Sigmoid colon (tissue), 7 donors: ENCODE data around the gene SLC9A7. TPM values are rescaled to one million over a fixed set of nuclear protein-coding genes. Genes with fewer than 3 reads are reported as not detected.

ENCODE experiments used
- DNase-seq: peaks from one replicate; pipeline ENCODE4 v3.0.0-alpha.2; 2019
- H3K27ac ChIP-seq, 4 donors: fragments of 200-600 bp; sonication (generic); one replicate each; pipeline ENCODE4 v1.5.1; 2016 to 2019; ENCODE audit warnings: mild to moderate bottlenecking in 1 of 4
- H3K27me3 ChIP-seq, 3 donors: fragments of 200-600 bp; sonication (generic); one replicate each; pipeline ENCODE4 v1.5.1; 2019; ENCODE audit warnings: mild to moderate bottlenecking in 1 of 3
- H3K36me3 ChIP-seq, 4 donors: fragments of 200-600 bp; sonication (generic); one replicate each; pipeline ENCODE4 v1.5.1; 2016 to 2019
- H3K4me1 ChIP-seq, 4 donors: fragments of 200-600 bp; sonication (generic); one replicate each; pipeline ENCODE4 v1.5.1; 2017 to 2019
- H3K4me3 ChIP-seq, 4 donors: fragments of 200-600 bp; sonication (generic); one replicate each; pipeline ENCODE4 v1.5.1; 2017 to 2019; ENCODE audit warnings: mild to moderate bottlenecking in 2 of 4, moderate library complexity in 1 of 4
- H3K9me3 ChIP-seq, 4 donors: fragments of 200-600 bp in 3 of 4; sonication (generic) in 3 of 4; one replicate each; pipeline versions ENCODE4 v1.5.1 to v1.6.1; 2013 to 2019
- EP300 ChIP-seq, 4 donors: sonication (generic); formaldehyde crosslinking; IDR thresholded peaks; one replicate each; pipeline ENCODE4 v1.6.1; 2017; ENCODE audit warnings: antibody characterized with exemption in 4 of 4
- POLR2A ChIP-seq, 2 donors: fragments of 450-650 bp; IDR thresholded peaks; one replicate each; pipeline ENCODE4 v1.6.1; 2016; ENCODE audit warnings: antibody characterized with exemption in 2 of 2, mild to moderate bottlenecking in 2 of 2, moderate library complexity in 2 of 2
- POLR2AphosphoS5 ChIP-seq, 4 donors: sonication (generic); formaldehyde crosslinking; IDR thresholded peaks; one replicate each; pipeline ENCODE4 v1.6.1; 2017; ENCODE audit warnings: antibody characterized with exemption in 4 of 4
- whole genome bisulfite sequencing, 2 donors: extraction: QIAGEN DNeasy Blood & Tissue Kit; methylation state at CpG; one replicate each; pipeline ENCODE4 v1.1.7; 2013; 5-methylcytosine and 5-hydroxymethylcytosine counted together
- intact Hi-C: fragments of 100-400 bp; cut with DNase I; formaldehyde crosslinking; loops from one replicate; pipeline ENCODE4 v1.15.1; 2023
- polyA plus RNA-seq, 3 donors: library from polyadenylated mRNA; stranded (reverse); fragments of 200-250 nt; gene quantifications; one replicate each; pipeline ENCODE4 v1.2.3, GENCODE V29; 2013
- small RNA-seq, 3 donors: library from RNA; depleted of rRNA; stranded (forward); fragments of <200 nt; gene quantifications; one replicate each; pipeline ENCODE3, GENCODE V24; 2016
- total RNA-seq, 4 donors: library from RNA; depleted of rRNA; stranded (reverse); fragments of >200 nt; gene quantifications; one replicate each; pipeline ENCODE4 v1.1.0, GENCODE V29; 2016
- TF ChIP-seq, protein P1 (sequence below), 4 experiments: fragments of 450-650 bp in 3 of 4; fragments of 200-600 bp in 1 of 4; IDR thresholded peaks; one replicate each; pipeline ENCODE4 v1.5.1; 2016 to 2019; ENCODE audit warnings: antibody characterized with exemption in 4 of 4, mild to moderate bottlenecking in 3 of 4, moderate library complexity in 2 of 4
- donor health status: healthy with polysubstance abuse.
- donor health status: Bipolar disorder and iron deficiency.
- donor health status: healthy.

SLC9A7 gene
- total and polyA plus RNA-seq, 7 donors = under 0.01 to 8.8 (median 2.9) TPM

GRCh38 chrX:46554942-46555341 lies 204.0 kb downstream of the SLC9A7 start:
- H3K27me3 ChIP-seq = no peaks in the 10 kb centered on the region
- 43 to 61% methylated on average over 2 of the region's 2 CpGs for WGBS, 2 donors
- TF ChIP-seq EP300 (IDR thresholded peaks at IDR 0.05) = no peak
- TF ChIP-seq POLR2A (IDR thresholded peaks at IDR 0.05) = no peak
- no peak for TF ChIP-seq POLR2AphosphoS5 (IDR thresholded peaks at IDR 0.05)
- TF ChIP-seq, protein P1, sequence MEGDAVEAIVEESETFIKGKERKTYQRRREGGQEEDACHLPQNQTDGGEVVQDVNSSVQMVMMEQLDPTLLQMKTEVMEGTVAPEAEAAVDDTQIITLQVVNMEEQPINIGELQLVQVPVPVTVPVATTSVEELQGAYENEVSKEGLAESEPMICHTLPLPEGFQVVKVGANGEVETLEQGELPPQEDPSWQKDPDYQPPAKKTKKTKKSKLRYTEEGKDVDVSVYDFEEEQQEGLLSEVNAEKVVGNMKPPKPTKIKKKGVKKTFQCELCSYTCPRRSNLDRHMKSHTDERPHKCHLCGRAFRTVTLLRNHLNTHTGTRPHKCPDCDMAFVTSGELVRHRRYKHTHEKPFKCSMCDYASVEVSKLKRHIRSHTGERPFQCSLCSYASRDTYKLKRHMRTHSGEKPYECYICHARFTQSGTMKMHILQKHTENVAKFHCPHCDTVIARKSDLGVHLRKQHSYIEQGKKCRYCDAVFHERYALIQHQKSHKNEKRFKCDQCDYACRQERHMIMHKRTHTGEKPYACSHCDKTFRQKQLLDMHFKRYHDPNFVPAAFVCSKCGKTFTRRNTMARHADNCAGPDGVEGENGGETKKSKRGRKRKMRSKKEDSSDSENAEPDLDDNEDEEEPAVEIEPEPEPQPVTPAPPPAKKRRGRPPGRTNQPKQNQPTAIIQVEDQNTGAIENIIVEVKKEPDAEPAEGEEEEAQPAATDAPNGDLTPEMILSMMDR (IDR thresholded peaks at IDR 0.05) = no peak
- no peak overlapping the region for H3K27ac ChIP-seq
- no peaks in the 10 kb centered on the region for H3K9me3 ChIP-seq
- intact Hi-C loops = loop anchor here (10.0 kb wide), 1 partner anchor 130 kb away; no protein-coding TSS in a partner anchor
- H3K36me3 ChIP-seq = no peaks in the 10 kb centered on the region
- no peak overlapping the region for H3K4me3 ChIP-seq
- H3K4me1 ChIP-seq = no peaks in the 10 kb centered on the region
- DNase-seq = no peak

GRCh38 chrX:46553935-46554334 lies 205.0 kb downstream of the SLC9A7 start:
- H3K27ac ChIP-seq = no peak overlapping the region
- H3K9me3 ChIP-seq = no peaks in the 10 kb centered on the region
- H3K36me3 ChIP-seq = no peaks in the 10 kb centered on the region
- TF ChIP-seq POLR2AphosphoS5 (IDR thresholded peaks at IDR 0.05) = no peak
- TF ChIP-seq EP300 (IDR thresholded peaks at IDR 0.05) = no peak
- TF ChIP-seq POLR2A (IDR thresholded peaks at IDR 0.05) = no peak
- TF ChIP-seq, protein P1 (IDR thresholded peaks at IDR 0.05) = no peak
- DNase-seq = no peak
- no peaks in the 10 kb centered on the region for H3K4me1 ChIP-seq
- no peaks in the 10 kb centered on the region for H3K27me3 ChIP-seq
- intact Hi-C loops = loop anchor here (10.0 kb wide), 1 partner anchor 131 kb away; no protein-coding TSS in a partner anchor
- 95 to 96% methylated on average over 5 of the region's 5 CpGs for WGBS, 2 donors
- H3K4me3 ChIP-seq = no peak overlapping the region

- Histone ChIP-seq H3K4me3 (no peak overlapping the region), H3K36me3 (peaks cover 0 to 4% (median 0%) of the 10 kb centered on the region in 4 donors), H3K27me3 (no peaks in the 10 kb centered on the region), H3K27ac (no peak overlapping the region), H3K4me1 (peaks cover 0 to 11% (median 5%) of the 10 kb centered on the region in 4 donors), H3K9me3 (no peaks in the 10 kb centered on the region)
- 81 to 84% methylated on average over 8 of the region's 8 CpGs for WGBS, 2 donors
- DNase-seq = no peak
- intact Hi-C loops = loop anchor here (10.0 kb wide), 1 partner anchor 133 kb away; no protein-coding TSS in a partner anchor
- TF ChIP-seq POLR2AphosphoS5 (IDR thresholded peaks at IDR 0.05) (no peak), POLR2A (IDR thresholded peaks at IDR 0.05) (no peak), EP300 (IDR thresholded peaks at IDR 0.05) (no peak)
- TF ChIP-seq, protein P1 (IDR thresholded peaks at IDR 0.05) = no peak
Measured at GRCh38 chrX:46551494-46552128, 207.3 kb downstream of the SLC9A7 start.

- Histone ChIP-seq H3K4me3 (no peak overlapping the region), H3K36me3 (peaks cover 0 to 4% (median 0%) of the 10 kb centered on the region in 4 donors), H3K27ac (no peak overlapping the region), H3K4me1 (peaks cover 0 to 18% (median 10%) of the 10 kb centered on the region in 4 donors), H3K27me3 (no peaks in the 10 kb centered on the region), H3K9me3 (no peaks in the 10 kb centered on the region)
- TF ChIP-seq, protein P1 (IDR thresholded peaks at IDR 0.05) = no peak
- TF ChIP-seq EP300 (IDR thresholded peaks at IDR 0.05) = no peak
- TF ChIP-seq POLR2AphosphoS5 (IDR thresholded peaks at IDR 0.05) = no peak
- TF ChIP-seq POLR2A (IDR thresholded peaks at IDR 0.05) = no peak
- WGBS, 2 donors = 82 to 97% methylated on average over 1 of the region's 1 CpG
- no peak for DNase-seq
- intact Hi-C loops = loop anchor here (10.0 kb wide), 1 partner anchor 135 kb away; no protein-coding TSS in a partner anchor
Measured at GRCh38 chrX:46549914-46550313, 209.0 kb downstream of the SLC9A7 start.

Small RNA genes within 50 kb of the gene (small RNA-seq; reads per million reads assigned to genes)
- 0 reads per million in 3 donors for gene RF00017

Other genes starting within 250 kb of the SLC9A7 start
- gene ZNF674, start 213.7 kb downstream of the SLC9A7 start, total RNA-seq = 1 to 10 TPM; 3.0 to 9.1 (median 5.5) TPM
- 1 to 10 TPM; 1.2 to 1.4 (median 1.3) TPM for gene ZNF674, start 213.7 kb downstream of the SLC9A7 start, polyA plus RNA-seq
- 10 to 100 TPM in 2 of 4 donors, 1 to 10 TPM in 2; 6.6 to 15.8 (median 9.4) TPM for gene CHST7, start 185.4 kb downstream of the SLC9A7 start, total RNA-seq
- 1 to 10 TPM; 1.2 to 2.1 (median 1.9) TPM for gene CHST7, start 185.4 kb downstream of the SLC9A7 start, polyA plus RNA-seq
- gene RP2, start 77.9 kb upstream of the SLC9A7 start, total RNA-seq = 10 to 100 TPM in 2 of 4 donors, 1 to 10 TPM in 2; 8.0 to 11.9 (median 9.8) TPM
- gene RP2, start 77.9 kb upstream of the SLC9A7 start, polyA plus RNA-seq = 10 to 100 TPM in 2 of 3 donors, 1 to 10 TPM in 1; 8.7 to 20.1 (median 10.2) TPM
- gene JADE3, start 153.3 kb upstream of the SLC9A7 start, total RNA-seq = 1 to 10 TPM; 5.3 to 7.8 (median 7.0) TPM
- gene JADE3, start 153.3 kb upstream of the SLC9A7 start, polyA plus RNA-seq = 1 to 10 TPM in 2 of 3 donors, under 1 TPM in 1; 0.60 to 4.0 (median 2.3) TPM